ENCODE data around the gene NDUFB11. TPM values are rescaled to one million over a fixed set of nuclear protein-coding genes. Genes with fewer than 3 reads are reported as not detected.
"Not testable (repeated sequence)": the region's sequence is repeated elsewhere in the genome, so short reads cannot be mapped to it uniquely, and the experiment has no call there.

The NDUFB11 gene
- total RNA-seq, 1 donor, result 34.4 TPM

DNA sequence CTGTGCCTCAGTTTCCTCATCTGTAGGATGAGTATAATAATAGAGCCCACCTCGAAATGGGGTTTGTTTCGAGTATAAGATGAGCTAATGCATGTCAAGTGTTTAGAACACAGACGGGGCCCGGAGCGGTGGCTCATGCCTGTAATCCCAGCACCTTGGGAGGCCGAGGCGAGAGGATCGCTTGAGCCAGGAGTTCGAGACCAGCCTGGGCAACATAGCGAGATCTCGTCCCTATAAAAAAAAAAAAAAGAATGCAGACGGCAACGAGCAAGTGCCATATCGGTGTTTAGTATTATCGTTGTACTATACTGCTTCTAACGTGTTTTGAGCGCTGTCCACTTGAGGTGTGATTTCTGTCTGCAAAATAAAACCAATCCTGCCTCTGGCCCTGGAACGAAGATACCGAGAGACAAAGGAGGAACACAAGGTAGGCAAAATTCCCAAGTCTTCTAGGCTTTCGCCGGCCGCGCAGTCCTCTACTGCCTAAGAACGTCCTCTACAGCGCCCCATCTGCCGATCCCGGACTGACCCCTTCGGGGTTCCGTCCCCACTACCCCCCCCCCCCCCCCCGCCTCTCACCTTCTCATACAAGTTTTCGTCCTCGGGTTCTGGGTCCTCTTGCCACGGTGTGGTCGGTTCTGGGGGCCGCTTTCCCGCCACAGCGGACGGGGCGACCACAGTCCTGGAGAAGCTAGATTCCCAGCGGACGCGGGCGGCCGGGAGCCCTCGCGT is 442 bp downstream of the NDUFB11 start:
- peak overlapping the region; percentile 59 for H3K4me3 ChIP-seq (ENCODE audit: low read length)
- no peaks in the 10 kb centered on the region for H3K9me3 ChIP-seq (ENCODE audit: low read depth, low read length)
- no peaks in the 10 kb centered on the region for H3K27me3 ChIP-seq (ENCODE audit: insufficient read depth, low read length)
- H3K4me1 ChIP-seq (ENCODE audit: insufficient read depth, low read length), result peaks cover 32% of the 10 kb centered on the region

- Histone ChIP-seq H3K9me3 (ENCODE audit: low read depth, low read length) (no peaks in the 10 kb centered on the region), H3K4me3 (ENCODE audit: low read length) (no peak overlapping the region), H3K4me1 (ENCODE audit: insufficient read depth, low read length) (peaks cover under 1% of the 10 kb centered on the region), H3K27me3 (ENCODE audit: insufficient read depth, low read length) (no peaks in the 10 kb centered on the region)
Measured at GRCh38 chrX:47138171-47138570, 6.3 kb downstream of the NDUFB11 start.

DNA sequence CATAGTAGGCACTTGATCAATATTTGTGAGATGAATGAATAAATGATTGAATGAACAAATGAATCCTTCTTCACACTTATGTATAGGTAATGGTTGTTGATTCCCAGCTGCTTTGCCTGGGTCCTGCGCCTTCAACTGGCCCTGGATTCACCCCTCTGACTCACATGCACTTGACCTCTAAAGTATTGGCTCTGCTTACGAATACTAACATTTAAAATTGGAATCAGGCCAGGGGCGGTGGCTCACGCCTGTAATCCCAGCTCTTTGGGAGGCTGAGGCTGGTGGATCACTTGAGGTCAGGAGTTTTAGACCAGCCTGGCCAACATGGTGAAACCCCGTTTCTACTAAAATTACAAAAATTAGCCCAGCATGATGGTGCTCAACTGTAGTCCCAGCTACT is 8.9 kb downstream of the NDUFB11 start:
- H3K4me1 ChIP-seq (ENCODE audit: insufficient read depth, low read length); H3K27me3 ChIP-seq (ENCODE audit: insufficient read depth, low read length); H3K9me3 ChIP-seq (ENCODE audit: low read depth, low read length); H3K4me3 ChIP-seq (ENCODE audit: low read length): not testable (repeated sequence)

DNA sequence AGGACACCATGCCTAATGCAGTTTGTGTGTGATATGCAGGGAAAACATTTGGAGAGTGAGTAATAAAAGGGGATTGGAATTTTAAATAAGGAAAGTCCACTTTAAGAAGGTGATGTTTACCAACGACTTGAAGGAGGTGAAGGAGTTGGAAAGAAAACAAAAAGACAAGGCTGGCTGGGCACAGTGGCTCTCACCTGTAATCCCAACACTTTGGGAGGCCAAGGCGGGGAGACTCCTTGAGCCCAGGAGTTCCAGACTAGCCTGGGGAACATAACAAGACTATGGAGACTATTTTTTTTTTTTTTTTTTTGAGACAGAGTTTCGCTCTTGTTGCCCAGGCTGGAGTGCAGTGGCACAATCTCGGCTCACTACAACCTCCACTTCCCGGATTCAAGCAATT is 11.0 kb downstream of the NDUFB11 start:
- H3K4me3 ChIP-seq (ENCODE audit: low read length), result no peak overlapping the region
- H3K9me3 ChIP-seq (ENCODE audit: low read depth, low read length), result no peaks in the 10 kb centered on the region
- peaks cover 4% of the 10 kb centered on the region for H3K4me1 ChIP-seq (ENCODE audit: insufficient read depth, low read length)
- no peaks in the 10 kb centered on the region for H3K27me3 ChIP-seq (ENCODE audit: insufficient read depth, low read length)

DNA sequence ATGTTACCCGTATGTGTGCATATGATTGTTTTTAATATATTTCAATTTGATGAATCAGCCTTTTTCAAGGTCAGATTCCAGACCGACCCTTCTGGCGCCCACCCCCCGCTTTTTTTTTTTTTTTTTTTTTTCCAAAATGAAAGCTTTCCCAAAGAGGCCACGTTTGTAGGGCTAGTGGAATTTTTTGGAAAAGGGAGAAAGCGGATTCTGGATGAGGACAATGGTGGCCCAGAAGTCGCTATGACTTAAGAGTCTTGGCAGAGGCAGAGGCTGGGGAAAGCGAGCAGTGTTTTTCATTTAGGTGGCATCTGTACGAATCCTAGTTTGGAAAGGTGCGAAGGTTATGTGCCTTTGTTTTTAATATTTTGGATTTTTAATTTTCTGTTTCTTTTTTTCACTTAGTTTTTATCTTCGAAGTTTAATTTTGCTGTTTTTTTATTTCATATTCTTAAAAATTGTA is 14.6 kb downstream of the NDUFB11 start:
- H3K4me3 ChIP-seq (ENCODE audit: low read length), result peak overlapping the region; percentile 67
- H3K4me1 ChIP-seq (ENCODE audit: insufficient read depth, low read length), result peaks cover 4% of the 10 kb centered on the region
- H3K27me3 ChIP-seq (ENCODE audit: insufficient read depth, low read length), result no peaks in the 10 kb centered on the region

GRCh38 chrX:47129157-47129898 is 15.2 kb downstream of the NDUFB11 start:
- Histone ChIP-seq H3K27me3 (ENCODE audit: insufficient read depth, low read length) (no peaks in the 10 kb centered on the region), H3K4me3 (ENCODE audit: low read length) (peak overlapping the region; percentile 67), H3K9me3 (ENCODE audit: low read depth, low read length) (no peaks in the 10 kb centered on the region), H3K4me1 (ENCODE audit: insufficient read depth, low read length) (peaks cover 4% of the 10 kb centered on the region)

More for the DNA sequence above, 14.6 kb downstream of the NDUFB11 start:
- H3K9me3 ChIP-seq (ENCODE audit: low read depth, low read length), result no peaks in the 10 kb centered on the region

GRCh38 chrX:47124466-47124865 is 20.0 kb downstream of the NDUFB11 start:
- not testable (repeated sequence) for H3K4me3 ChIP-seq (ENCODE audit: low read length); H3K4me1 ChIP-seq (ENCODE audit: insufficient read depth, low read length); H3K27me3 ChIP-seq (ENCODE audit: insufficient read depth, low read length); H3K9me3 ChIP-seq (ENCODE audit: low read depth, low read length)

DNA sequence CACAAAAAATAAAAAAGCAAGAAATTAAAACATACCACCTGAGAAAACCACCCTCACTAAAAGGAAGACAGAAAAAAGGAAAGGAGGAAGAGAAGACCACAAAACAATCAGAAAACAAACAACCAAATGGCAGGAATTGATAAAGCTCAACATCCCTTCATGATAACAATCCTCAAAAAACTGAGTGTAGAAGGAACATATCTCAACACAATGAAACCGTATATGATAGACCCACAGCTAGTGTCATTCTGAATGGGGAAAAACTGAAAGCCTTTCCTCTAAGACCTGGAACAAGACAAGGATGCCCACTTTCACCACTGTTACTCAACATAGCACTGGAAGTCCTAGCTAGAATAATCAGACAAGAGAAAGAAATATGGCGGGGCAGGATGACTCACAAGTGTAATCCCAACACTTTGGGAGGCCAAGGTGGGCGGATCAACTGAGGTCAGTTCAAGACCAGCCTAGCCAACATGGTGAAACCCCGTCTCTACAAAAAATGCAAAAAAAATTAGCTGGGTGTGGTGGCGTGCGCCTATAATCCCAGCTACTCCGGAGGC is 27.9 kb downstream of the NDUFB11 start:
- H3K9me3 ChIP-seq (ENCODE audit: low read depth, low read length); H3K4me3 ChIP-seq (ENCODE audit: low read length); H3K4me1 ChIP-seq (ENCODE audit: insufficient read depth, low read length); H3K27me3 ChIP-seq (ENCODE audit: insufficient read depth, low read length): not testable (repeated sequence)

GRCh38 chrX:47112316-47112954 is 32.1 kb downstream of the NDUFB11 start:
- no peak overlapping the region for H3K4me3 ChIP-seq (ENCODE audit: low read length)
- no peaks in the 10 kb centered on the region for H3K9me3 ChIP-seq (ENCODE audit: low read depth, low read length)
- no peaks in the 10 kb centered on the region for H3K27me3 ChIP-seq (ENCODE audit: insufficient read depth, low read length)
- H3K4me1 ChIP-seq (ENCODE audit: insufficient read depth, low read length), result no peaks in the 10 kb centered on the region

DNA sequence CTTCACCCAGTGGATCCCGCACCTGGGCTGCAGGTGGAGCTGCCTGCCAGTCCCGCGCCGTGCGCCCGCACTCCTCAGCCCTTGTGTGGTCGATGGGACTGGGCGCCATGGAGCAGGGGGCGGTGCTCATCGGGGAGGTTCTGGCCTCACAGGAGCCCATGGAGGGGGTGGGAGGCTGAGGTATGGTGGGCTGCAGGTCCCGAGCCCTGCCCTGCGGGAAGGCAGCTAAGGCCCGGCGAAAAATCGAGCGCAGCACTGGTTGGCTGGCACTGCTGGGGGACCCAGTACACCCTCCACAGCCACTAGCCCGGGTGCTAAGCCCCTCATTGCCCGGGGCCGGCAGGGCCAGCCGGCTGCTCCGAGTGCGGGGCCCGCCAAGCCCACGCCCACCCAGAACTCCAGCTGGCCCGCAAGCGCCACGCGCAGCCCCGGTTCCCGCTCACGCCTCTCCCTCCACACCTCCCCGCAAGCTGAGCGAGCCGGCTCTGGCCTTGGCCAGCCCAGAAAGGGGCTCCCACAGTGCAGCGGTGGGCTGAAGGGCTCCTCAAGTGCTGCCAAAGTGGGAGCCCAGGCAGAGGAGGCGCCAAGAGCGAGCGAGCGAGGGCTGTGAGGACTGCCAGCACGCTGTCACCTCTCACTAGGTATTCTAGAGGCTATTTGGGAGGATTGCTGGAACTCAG is 33.4 kb downstream of the NDUFB11 start:
- not testable (repeated sequence) for H3K9me3 ChIP-seq (ENCODE audit: low read depth, low read length); H3K4me3 ChIP-seq (ENCODE audit: low read length); H3K4me1 ChIP-seq (ENCODE audit: insufficient read depth, low read length)

GRCh38 chrX:47101206-47101605 is 43.3 kb downstream of the NDUFB11 start:
- Histone ChIP-seq H3K4me3 (ENCODE audit: low read length) (no peak overlapping the region), H3K27me3 (ENCODE audit: insufficient read depth, low read length) (no peaks in the 10 kb centered on the region), H3K4me1 (ENCODE audit: insufficient read depth, low read length) (no peaks in the 10 kb centered on the region), H3K9me3 (ENCODE audit: low read depth, low read length) (no peaks in the 10 kb centered on the region)

More for the DNA sequence above, 33.4 kb downstream of the NDUFB11 start:
- H3K27me3 ChIP-seq (ENCODE audit: insufficient read depth, low read length), result not testable (repeated sequence)

GRCh38 chrX:47098338-47099094 is 46.0 kb downstream of the NDUFB11 start:
- H3K4me1 ChIP-seq (ENCODE audit: insufficient read depth, low read length), result no peaks in the 10 kb centered on the region
- no peaks in the 10 kb centered on the region for H3K27me3 ChIP-seq (ENCODE audit: insufficient read depth, low read length)
- no peaks in the 10 kb centered on the region for H3K9me3 ChIP-seq (ENCODE audit: low read depth, low read length)
- H3K4me3 ChIP-seq (ENCODE audit: low read length), result no peak overlapping the region

DNA sequence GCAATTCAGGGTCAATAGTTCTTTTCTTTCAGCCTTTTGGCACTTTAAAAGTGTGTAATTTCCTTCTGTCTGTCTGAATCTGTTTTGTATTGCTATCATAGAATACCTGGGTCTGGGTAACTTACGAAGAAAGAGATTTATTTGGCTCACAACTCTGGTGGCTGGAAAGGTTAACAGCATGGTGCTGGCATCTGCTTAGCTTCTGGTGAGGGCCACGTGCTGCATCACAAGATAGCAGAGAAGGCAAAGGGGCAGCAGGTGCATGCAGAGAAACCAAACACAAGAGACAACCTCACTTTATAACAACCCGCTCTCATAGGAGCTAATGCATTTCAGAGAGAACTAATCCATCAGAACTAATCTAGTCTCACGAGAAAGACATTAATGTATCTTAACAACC is 47.5 kb downstream of the NDUFB11 start:
- Histone ChIP-seq H3K9me3 (ENCODE audit: low read depth, low read length) (no peaks in the 10 kb centered on the region), H3K27me3 (ENCODE audit: insufficient read depth, low read length) (no peaks in the 10 kb centered on the region), H3K4me1 (ENCODE audit: insufficient read depth, low read length) (no peaks in the 10 kb centered on the region), H3K4me3 (ENCODE audit: low read length) (no peak overlapping the region)

DNA sequence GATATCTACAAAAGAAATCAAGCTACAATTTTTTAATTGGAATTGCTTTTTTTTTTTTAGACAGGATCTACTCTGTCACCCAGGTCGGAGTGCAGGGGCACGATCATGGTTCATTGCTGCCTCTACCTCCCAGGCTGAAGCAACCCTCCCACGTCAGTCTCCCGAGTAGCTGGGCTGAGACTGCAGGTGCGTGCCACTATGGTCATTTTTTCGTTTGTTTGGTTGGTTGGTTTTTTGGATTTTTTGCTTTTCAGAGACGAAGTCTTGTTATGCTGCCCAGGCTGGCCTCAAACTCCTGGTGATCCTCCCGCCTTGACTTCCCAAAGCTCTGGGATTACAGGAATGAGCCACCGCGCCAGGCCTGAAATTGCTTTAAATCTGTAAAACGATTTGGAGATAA is 50.6 kb downstream of the NDUFB11 start:
- Histone ChIP-seq H3K4me1 (ENCODE audit: insufficient read depth, low read length) (no peaks in the 10 kb centered on the region), H3K4me3 (ENCODE audit: low read length) (no peak overlapping the region)

More for the DNA sequence above, 50.6 kb downstream of the NDUFB11 start:
- no peaks in the 10 kb centered on the region for H3K27me3 ChIP-seq (ENCODE audit: insufficient read depth, low read length)
- no peaks in the 10 kb centered on the region for H3K9me3 ChIP-seq (ENCODE audit: low read depth, low read length)

All from mononuclear cell (primary cell).